NT2/D1 (cell line): ENCODE data around the gene ATG2A.

Experiments used
- YY1 ChIP-seq: IDR thresholded peaks from 2 replicates; pipeline ENCODE4 v1.6.1; 2011; ENCODE audit not compliant: insufficient read length, insufficient read depth
- ZNF274 ChIP-seq: IDR thresholded peaks from 2 replicates; pipeline ENCODE4 v1.6.1; 2011; ENCODE audit warnings: mild to moderate bottlenecking, low read depth, low read length

GRCh38 chr11:64887234-64887756, 29.7 kb downstream of the ATG2A start:
- no peak for TF ChIP-seq YY1
- TF ChIP-seq ZNF274 = no peak
